ENCODE measurements around the gene MBD5.

- TF ChIP-seq CTCF (IDR thresholded peaks at IDR 0.05): no peak
- no peak for TF ChIP-seq POLR2A (IDR thresholded peaks at IDR 0.05)
Observed at GRCh38 chr2:148451046-148451445, 430.2 kb downstream of the MBD5 start.
